Measurements from ENCODE around the gene CDH1.

CDH1 gene

DNA sequence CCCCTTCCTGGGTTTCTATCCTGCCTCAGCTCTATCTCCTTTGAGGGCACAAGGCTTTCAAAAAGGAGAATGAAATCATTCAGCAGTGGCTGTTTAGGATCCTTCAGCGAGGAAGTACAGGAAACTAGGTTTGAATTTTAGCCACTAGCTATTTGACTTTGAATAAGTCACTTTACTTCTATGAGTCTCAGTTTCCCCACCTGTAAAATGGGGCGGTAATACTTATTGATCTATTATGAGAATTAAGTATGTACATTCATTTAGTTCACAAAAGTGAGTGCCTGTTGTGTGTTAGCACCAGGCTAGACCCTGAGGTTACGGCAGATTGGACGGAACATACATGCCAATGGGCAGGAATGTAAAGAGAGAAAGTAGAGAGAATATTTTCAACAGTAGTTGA lies 6.6 kb downstream of the CDH1 start:
- peak overlapping the region; percentile 21 for H3K27ac Mint-ChIP-seq
- H3K9me3 Mint-ChIP-seq, result no peaks in the 10 kb centered on the region
- DNase-seq (ENCODE audit: low spot score in 2 of 2) (no peak), ATAC-seq (no peak)
- H3K4me1 Mint-ChIP-seq, result no peaks in the 10 kb centered on the region
- H3K36me3 Mint-ChIP-seq, result no peaks in the 10 kb centered on the region
- H3K4me3 Mint-ChIP-seq, result no peak overlapping the region

DNA sequence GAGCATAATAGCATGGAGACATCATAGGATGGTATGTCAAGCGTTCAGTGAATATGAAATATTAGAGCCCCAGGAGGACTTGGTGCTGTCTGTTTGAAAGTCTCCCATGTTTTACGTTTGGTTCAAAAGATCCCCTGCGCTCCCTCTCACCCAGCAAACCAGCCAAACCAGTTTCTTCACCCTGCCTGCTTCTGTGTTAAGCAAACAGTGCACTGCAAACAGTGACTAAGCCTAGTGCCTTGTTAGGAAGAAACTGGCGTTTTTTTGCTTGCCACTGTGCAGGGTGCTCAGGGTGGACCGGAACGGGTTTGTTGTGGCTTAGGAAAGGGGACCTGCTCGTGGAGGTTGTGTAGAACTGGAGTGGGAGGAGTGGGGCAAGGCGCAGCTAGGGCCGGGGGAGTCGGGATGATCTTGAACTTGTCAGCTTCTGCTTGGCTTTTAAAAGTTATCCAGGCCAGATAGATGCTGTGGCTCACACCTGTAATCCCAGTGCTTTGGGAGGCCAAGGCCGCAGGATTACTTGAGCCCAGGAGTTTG lies 7.7 kb downstream of the CDH1 start:
- no peak for ATAC-seq
- no peak overlapping the region for H3K27ac Mint-ChIP-seq
- H3K36me3 Mint-ChIP-seq, result no peaks in the 10 kb centered on the region
- no peaks in the 10 kb centered on the region for H3K4me1 Mint-ChIP-seq
- H3K4me3 Mint-ChIP-seq, result no peak overlapping the region
- DNase-seq (ENCODE audit: low spot score in 2 of 2), result no peak
- H3K9me3 Mint-ChIP-seq, result no peaks in the 10 kb centered on the region

DNA sequence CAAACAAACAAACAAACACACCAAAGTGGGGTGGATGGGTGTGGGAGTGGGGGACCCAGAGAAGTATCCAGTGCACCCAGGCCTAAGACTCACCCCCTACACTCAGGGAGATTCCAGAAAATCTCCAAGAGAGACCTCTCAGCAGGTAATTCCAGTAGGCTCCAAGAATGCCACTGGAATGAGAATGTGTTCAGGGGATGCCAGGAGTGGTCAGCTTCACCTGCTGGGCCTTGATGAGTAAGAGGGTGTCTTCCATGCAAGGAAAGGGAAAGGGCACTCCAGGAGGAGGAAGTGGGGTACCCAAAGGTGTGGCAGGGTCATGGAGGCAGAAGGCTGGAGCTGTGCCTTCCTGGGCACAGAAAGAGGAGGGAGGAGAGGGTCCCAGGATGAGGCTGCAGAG lies 9.9 kb downstream of the CDH1 start:
- ATAC-seq, result no peak
- Mint-ChIP-seq H3K27ac (no peak overlapping the region), H3K4me3 (no peak overlapping the region), H3K9me3 (no peaks in the 10 kb centered on the region), H3K4me1 (no peaks in the 10 kb centered on the region), H3K36me3 (no peaks in the 10 kb centered on the region)
- DNase-seq (ENCODE audit: low spot score in 2 of 2), result no peak

DNA sequence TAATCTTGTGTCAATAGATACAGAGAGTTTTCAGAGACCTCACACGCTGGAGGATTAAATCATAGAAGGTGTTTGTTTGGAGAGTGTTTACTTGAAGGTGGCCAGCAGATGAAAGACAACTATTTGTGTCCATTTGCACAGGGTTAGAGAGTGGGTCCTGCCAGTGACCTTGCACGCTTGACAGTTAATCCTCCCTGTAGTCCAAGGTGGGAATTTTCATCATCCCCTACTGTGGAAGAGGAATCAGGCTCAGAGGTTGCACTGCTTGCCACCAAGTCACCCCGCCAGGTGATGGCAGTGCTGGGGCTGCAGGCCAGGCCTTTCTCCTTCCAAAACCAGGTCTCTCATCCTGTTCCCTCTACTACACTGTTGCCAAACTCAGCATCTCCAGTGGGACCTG lies 12.3 kb downstream of the CDH1 start:
- no peak overlapping the region for H3K27ac Mint-ChIP-seq
- DNase-seq (ENCODE audit: low spot score in 2 of 2) (no peak), ATAC-seq (no peak)
- no peaks in the 10 kb centered on the region for H3K9me3 Mint-ChIP-seq
- H3K4me1 Mint-ChIP-seq, result peaks cover 11% of the 10 kb centered on the region
- no peak overlapping the region for H3K4me3 Mint-ChIP-seq
- no peaks in the 10 kb centered on the region for H3K36me3 Mint-ChIP-seq

GRCh38 chr16:68750193-68750695 lies 13.2 kb downstream of the CDH1 start:
- no peak for ATAC-seq
- Mint-ChIP-seq H3K4me3 (no peak overlapping the region), H3K9me3 (no peaks in the 10 kb centered on the region), H3K27ac (no peak overlapping the region), H3K36me3 (no peaks in the 10 kb centered on the region), H3K4me1 (peaks cover 14% of the 10 kb centered on the region)
- no peak for DNase-seq (ENCODE audit: low spot score in 2 of 2)

- Mint-ChIP-seq H3K36me3 (no peaks in the 10 kb centered on the region), H3K4me3 (no peak overlapping the region), H3K27ac (no peak overlapping the region), H3K4me1 (peaks cover 16% of the 10 kb centered on the region), H3K9me3 (no peaks in the 10 kb centered on the region)
- DNase-seq (ENCODE audit: low spot score in 2 of 2) (no peak), ATAC-seq (no peak)
Measured at GRCh38 chr16:68751160-68751559, 14.1 kb downstream of the CDH1 start.

DNA sequence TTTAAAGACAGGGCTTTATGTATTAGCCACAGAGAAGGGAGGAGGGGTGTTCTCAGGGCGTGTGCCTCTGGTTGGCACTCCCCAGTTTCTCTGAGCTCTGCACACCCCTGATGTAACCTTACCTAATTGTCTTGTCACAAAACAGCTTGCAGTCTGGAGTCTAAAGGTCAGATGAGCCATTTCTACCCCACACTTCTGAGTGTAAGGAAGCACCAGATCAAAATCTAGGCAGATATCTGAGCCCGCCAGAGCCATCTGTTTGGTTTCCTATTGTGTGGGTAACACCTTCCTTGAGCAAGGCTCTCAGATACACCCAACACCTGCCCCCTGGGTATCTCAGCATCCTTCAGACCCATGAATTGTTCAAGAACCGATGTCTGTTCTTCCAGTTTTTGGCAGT lies 15.5 kb downstream of the CDH1 start:
- no peaks in the 10 kb centered on the region for H3K9me3 Mint-ChIP-seq
- peak overlapping the region; percentile 37 for H3K27ac Mint-ChIP-seq
- peaks cover 5% of the 10 kb centered on the region for H3K36me3 Mint-ChIP-seq
- ATAC-seq (peak; percentile 64), DNase-seq (ENCODE audit: low spot score in 2 of 2) (peak in 1 of 2 donors; percentile 73)
- peak overlapping the region; percentile 11 for H3K4me3 Mint-ChIP-seq
- H3K4me1 Mint-ChIP-seq, result peaks cover 30% of the 10 kb centered on the region

GRCh38 chr16:68754084-68754792 lies 17.1 kb downstream of the CDH1 start:
- DNase-seq (ENCODE audit: low spot score in 2 of 2), result no peak
- Mint-ChIP-seq H3K4me3 (no peak overlapping the region), H3K27ac (no peak overlapping the region), H3K9me3 (no peaks in the 10 kb centered on the region), H3K36me3 (peaks cover 5% of the 10 kb centered on the region), H3K4me1 (peaks cover 33% of the 10 kb centered on the region)
- ATAC-seq, result no peak

GRCh38 chr16:68756239-68756915 lies 19.3 kb downstream of the CDH1 start:
- H3K4me3 Mint-ChIP-seq, result peak overlapping the region; percentile 61
- H3K27ac Mint-ChIP-seq, result peak overlapping the region; percentile 91
- ATAC-seq, result peak; percentile 92
- peak; percentile 17 to 84 for DNase-seq (ENCODE audit: low spot score in 2 of 2)
- H3K9me3 Mint-ChIP-seq, result no peaks in the 10 kb centered on the region
- H3K4me1 Mint-ChIP-seq, result peaks cover 45% of the 10 kb centered on the region
- peaks cover 5% of the 10 kb centered on the region for H3K36me3 Mint-ChIP-seq

DNA sequence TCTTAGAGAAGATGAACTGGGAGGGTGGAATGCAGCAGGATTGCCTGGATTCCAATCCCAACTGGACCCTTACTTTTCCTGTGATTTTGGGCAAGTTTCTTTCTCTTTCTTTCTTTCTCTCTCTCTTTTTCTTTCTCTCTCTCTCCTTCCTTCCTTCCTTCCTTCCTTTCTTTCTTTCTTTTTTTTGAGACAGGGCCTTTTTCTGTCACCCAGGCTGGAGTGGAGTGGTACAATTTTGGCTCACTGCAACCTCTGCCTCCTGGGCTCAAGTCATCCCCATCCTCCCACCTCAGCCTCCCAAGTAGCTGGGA lies 20.5 kb downstream of the CDH1 start:
- H3K27ac Mint-ChIP-seq, result peak overlapping the region; percentile 91
- ATAC-seq (no peak), DNase-seq (ENCODE audit: low spot score in 2 of 2) (no peak)
- H3K4me1 Mint-ChIP-seq, result peaks cover 41% of the 10 kb centered on the region
- no peaks in the 10 kb centered on the region for H3K9me3 Mint-ChIP-seq
- H3K36me3 Mint-ChIP-seq, result peaks cover 5% of the 10 kb centered on the region
- peak overlapping the region; percentile 61 for H3K4me3 Mint-ChIP-seq

GRCh38 chr16:68759062-68759461 lies 22.0 kb downstream of the CDH1 start:
- ATAC-seq (no peak), DNase-seq (ENCODE audit: low spot score in 2 of 2) (no peak)
- peaks cover 38% of the 10 kb centered on the region for H3K4me1 Mint-ChIP-seq
- H3K36me3 Mint-ChIP-seq, result peaks cover 8% of the 10 kb centered on the region
- H3K4me3 Mint-ChIP-seq, result no peak overlapping the region
- H3K27ac Mint-ChIP-seq, result no peak overlapping the region
- no peaks in the 10 kb centered on the region for H3K9me3 Mint-ChIP-seq

DNA sequence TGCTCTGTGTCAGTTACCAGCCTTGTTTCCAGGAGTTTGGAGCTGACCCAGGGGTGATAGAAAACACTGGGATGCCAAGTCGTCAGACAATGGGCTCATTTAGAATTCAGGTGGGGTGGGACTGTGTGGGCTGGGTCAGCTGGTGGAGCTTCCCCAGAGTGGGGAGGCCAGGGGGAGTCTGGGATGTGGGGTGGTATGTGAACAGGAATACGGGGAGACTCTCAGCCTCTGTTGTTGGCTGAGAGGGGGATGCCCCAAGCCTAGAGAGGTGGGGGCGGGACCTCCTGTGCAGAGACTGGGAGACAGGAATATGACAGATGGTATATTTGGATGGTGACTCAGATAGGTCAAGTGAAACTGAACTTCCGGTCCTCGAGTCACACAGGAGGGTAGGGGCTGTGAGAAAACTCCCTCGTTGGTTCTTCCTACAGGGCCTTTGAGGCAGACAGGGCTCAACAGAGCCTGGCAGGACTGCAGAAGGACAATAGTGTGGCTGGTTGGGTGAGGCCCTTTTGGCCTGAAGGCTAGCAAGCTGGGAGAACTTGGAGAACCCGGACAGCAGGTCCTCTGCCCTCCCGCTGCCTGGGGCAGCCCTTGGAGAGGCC lies 23.7 kb downstream of the CDH1 start:
- peaks cover 9% of the 10 kb centered on the region for H3K36me3 Mint-ChIP-seq
- H3K9me3 Mint-ChIP-seq, result no peaks in the 10 kb centered on the region
- peak in 1 of 2 donors; percentile 70 for DNase-seq (ENCODE audit: low spot score in 2 of 2)
- H3K27ac Mint-ChIP-seq, result peak overlapping the region; percentile 8
- ATAC-seq, result peak; percentile 63
- H3K4me3 Mint-ChIP-seq, result peak overlapping the region; percentile 4
- H3K4me1 Mint-ChIP-seq, result peaks cover 41% of the 10 kb centered on the region

DNA sequence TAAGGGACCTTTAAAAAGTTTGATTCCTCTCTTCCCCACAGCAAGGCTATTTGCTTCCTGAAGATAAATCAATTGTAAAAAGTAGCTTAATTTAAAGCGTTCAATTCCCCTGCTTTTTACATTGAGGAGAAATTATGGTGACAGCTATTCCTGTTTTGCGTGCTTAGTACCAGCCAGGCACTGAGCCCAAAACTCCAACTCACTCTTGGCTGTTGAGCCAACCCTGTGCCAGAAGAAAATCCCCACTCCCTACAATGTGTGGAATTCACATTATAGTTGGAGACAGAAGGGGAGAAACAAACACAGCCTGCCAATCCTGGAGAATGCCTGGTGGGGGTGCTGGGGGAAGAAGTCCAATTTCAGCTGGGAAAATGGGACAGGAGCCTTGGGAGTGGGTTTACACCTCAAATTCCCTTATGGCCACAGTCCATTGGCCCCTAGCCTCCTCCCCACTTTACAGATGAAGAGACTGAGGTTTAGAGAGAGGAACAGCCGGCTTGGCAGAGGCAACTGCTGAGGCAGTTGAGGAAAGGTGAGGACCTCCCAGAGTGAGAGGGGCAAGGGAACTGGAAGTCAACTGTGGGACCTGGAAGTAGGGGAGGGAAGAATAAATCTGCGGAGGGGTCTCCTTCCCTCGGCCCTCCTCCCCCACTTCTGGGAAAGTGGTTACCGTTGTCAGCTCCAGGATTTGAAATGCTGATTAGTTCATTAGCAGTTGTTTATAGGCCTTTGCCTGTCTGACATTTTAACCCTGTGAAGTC lies 26.1 kb downstream of the CDH1 start:
- no peak for ATAC-seq
- no peak for DNase-seq (ENCODE audit: low spot score in 2 of 2)
- H3K4me1 Mint-ChIP-seq, result peaks cover 22% of the 10 kb centered on the region
- H3K36me3 Mint-ChIP-seq, result peaks cover 4% of the 10 kb centered on the region
- H3K4me3 Mint-ChIP-seq, result no peak overlapping the region
- no peak overlapping the region for H3K27ac Mint-ChIP-seq
- H3K9me3 Mint-ChIP-seq, result no peaks in the 10 kb centered on the region

DNA sequence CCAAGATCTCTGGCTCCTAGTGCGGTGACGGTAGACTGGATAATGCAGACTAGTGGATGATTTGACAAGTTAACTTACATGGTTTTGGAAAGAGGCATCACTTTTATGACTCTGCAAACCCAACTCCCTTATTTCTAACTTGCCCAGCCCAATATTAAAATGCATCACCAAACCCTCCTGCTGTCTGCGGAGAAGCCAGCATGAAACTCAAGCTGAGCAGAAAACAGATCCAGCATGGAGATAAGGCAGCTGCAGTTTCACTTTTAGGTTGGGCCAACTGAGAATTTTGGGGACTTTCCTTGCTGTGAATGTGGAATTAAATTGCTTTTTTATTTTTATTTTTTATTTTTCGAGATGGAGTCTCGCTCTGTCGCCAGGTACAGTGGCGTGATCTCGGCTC lies 27.8 kb downstream of the CDH1 start:
- Mint-ChIP-seq H3K4me3 (no peak overlapping the region), H3K36me3 (peaks cover 4% of the 10 kb centered on the region), H3K9me3 (no peaks in the 10 kb centered on the region), H3K27ac (no peak overlapping the region), H3K4me1 (peaks cover 22% of the 10 kb centered on the region)
- DNase-seq (ENCODE audit: low spot score in 2 of 2) (no peak), ATAC-seq (peak; percentile 43)

GRCh38 chr16:68767581-68767980 lies 30.5 kb downstream of the CDH1 start:
- Mint-ChIP-seq H3K36me3 (peaks cover 4% of the 10 kb centered on the region), H3K4me3 (no peak overlapping the region), H3K27ac (no peak overlapping the region), H3K9me3 (no peaks in the 10 kb centered on the region), H3K4me1 (peaks cover 8% of the 10 kb centered on the region)
- DNase-seq (ENCODE audit: low spot score in 2 of 2), result no peak
- no peak for ATAC-seq

Data from stimulated activated effector memory CD8-positive, alpha-beta T cell treated with anti-CD3 and anti-CD28 coated beads, Interleukin-12 subunit alpha, Interleukin-12 subunit beta, amount 100 ng/mL, for 72 hours (primary cell).